Activated T-cell treated with anti-CD3 and anti-CD28 coated beads, Interleukin-2, amount 50 U/mL, for 48 hours (primary cell): Measurements from ENCODE around the gene SSTR3.

Experiments used
- DNase-seq, 2 experiments: peaks; one replicate each; pipeline ENCODE4 v3.0.0-alpha.2; 2020

Gene SSTR3

DNA sequence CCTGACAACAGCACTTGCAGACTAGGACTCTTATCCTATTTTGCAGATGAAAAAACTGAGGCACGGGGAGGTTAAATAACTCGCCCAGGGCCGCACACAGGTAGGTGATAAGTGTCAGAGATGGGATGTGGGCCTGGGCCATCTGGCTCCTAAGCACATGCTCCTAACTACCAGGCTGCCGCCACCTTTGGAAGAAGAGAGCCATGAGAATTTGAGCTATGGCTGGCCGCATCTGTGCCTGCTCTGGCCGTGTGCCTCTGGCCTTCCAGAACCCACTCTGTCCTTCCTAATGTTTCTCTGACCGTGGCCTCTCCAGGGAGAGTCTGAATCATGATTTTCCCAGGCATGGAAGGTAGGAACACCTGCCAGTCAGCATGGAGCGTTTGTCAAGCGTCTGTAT lies 47.2 kb downstream of the SSTR3 start:
- no peak for DNase-seq

DNA sequence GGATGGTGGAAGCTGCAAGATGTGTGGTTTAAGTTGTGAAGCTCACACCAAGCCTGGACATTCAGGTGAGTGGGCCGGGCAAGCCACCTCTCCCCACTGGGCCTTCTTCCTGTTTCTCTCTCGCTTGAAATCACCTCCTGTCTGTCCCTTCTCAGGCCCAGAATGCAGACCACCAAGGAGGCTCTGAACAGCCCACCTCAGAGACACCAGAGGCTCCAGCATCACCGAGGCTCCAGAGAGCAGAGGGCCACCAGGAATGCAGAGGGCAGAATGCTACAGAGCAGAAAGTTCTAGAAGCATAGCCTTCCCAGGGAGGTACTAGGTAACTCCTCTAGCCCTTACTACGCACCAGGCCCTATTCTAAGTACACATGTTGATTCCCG lies 47.8 kb downstream of the SSTR3 start:
- DNase-seq, result peak in 1 of 2 experiments; percentile 52

DNA sequence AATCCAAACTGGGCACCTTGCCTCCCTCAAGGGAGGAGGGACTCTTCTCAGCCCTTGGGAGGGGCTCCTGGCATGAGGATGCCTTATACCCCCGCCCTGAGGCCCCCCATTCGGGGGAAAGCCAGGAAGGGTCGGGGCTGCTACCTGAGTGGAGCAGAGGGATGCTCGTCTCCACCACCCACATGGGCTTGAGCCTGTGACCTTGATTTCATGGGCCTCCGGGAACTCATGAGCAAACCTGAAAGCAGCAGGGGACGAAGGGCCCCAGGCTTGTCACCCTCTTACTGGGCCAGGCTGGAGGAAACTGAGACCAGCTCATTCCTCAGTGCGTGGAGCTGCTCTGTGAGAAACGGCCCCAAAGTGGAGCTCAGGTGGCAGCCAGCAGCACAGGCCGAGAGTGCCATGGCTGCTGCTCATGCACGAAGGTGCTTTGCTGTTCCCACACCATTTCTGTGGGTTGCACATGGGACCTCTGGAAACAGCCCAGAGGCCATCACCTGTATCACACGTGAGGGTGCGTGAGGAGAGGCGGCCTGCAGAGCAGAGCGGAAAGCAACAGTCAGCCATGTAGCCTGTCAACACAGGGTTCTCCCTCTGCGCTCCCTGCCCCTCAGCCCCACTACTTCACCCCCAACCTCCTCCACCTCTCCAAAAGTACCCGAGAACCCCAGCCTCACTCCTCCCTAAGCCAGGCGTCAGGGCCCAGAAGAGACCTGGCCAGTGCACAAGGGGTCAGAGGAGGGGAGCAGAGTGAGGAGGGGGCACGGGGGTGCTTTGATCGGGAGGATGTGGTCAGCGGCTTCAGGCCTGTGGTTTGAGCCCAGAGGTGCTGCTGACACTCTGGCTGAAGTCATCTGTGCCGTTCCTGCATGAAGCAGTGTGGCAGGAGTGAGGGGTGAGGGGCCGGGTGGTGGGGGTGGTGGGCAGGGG lies 48.4 kb downstream of the SSTR3 start:
- DNase-seq, result peak; percentile 91

DNA sequence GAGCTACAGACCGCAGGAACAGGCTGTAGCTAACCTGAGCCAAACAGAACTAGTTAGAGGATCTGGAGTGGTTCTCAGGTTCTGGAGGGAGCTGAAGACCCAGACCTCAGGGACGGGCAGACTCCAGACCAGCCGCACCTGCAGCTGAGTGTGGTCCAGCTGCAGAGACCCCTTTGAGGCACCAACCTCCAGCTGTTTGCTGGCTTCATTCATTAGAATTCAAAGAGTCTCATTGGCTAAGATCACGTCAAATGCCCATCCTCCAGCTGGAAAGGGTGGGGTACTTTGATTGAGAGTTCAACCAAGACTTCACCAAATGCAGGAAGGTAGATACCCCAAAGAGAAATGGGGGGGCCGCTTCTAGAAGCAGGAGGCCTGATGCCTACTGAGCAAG lies 49.2 kb downstream of the SSTR3 start:
- no peak for DNase-seq

DNA sequence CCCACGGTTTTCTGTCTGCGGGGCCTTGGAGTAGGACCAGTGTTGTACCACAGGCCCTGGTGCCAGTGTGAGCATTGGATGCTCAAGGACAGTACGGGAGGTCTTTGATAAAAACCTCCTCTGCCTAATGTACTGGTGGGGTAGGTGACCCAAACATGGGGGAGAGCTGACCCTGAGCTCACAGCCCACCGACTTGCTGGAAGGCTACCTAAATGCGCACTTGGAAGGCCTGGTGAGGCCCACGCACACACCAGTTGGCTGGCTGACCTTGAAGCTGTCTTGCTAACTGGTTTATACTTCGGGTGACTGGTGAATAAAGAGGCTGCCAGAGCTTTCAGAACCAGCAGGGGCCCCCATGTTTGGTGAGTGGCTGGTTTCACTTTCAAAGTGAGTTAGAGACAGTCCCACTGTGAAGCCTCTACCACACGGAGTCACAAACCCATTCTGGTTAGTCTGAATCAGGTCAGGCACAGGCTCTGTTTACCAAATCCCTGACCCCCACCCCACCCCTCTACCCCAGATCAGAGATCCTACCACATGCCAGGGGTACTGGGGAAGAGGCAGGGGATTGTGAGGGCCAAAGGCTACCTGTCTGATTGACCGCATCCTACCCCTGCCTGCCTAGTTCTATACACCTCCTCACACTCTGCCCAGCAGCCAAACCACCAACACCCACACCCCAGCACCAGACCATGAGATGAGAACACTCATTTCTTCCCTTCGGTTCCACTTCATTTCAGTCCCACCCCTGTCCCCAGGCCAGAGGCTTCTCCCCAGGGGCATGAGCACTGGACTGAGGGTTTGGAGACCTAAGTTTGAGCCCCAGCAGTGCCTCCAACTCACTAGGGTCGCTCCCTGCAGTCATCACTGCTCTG lies 49.8 kb downstream of the SSTR3 start:
- DNase-seq, result peak; percentile 90

DNA sequence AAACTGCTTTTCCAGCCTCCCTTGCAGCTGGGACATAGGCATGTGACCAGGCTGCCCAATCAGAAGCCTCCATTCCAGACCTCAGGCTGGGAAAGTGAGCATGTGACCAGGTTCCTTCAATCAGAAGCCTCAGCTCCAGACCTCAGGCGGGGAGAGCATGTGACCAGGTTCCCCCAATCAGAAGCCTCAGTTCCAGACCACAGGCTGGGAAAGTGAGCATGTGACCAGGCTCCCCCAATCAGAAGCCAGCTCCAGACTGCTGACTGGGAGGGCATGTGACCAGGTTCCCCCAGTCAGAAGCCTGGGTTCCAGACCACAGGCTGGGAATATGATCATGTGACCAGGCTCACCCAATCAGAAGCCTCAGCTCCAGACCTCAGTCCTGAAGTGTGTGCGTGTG lies 50.8 kb downstream of the SSTR3 start:
- peak; percentile 60 to 70 for DNase-seq

DNA sequence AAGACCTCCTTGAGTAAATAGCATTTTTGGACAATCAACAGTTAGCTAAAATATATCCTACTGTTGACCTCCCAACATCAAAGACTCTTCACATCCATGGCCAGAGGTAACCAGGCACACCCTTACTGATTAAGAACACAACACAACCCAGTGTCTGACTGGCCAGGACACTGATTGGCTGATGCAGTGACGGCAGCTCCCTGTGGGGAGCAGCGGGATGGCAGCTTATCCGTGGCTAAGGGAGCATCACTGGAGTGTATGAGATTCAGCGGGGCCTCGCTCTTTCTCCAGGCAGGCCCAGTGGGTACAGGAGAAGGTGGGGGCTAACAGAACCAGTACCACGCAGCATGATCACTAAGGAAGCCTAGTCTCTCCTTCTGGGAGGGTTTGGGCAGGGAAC lies 52.2 kb downstream of the SSTR3 start:
- DNase-seq, result no peak

DNA sequence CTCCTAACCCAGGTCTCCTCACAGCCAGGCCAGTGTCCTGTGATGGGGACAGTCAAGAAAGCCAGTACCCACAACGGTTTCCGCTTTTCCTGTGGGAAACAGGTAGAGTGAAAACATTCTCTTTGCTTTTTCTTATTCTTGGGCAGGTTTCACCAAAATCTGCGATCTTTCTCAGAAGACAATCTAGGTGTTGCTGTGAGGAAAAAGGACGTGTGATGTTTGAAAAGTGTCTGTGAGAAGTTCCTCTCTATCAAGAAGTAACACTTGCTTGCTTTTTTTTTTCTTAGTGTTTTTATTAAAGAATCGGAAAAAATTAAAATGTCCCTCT lies 53.4 kb downstream of the SSTR3 start:
- DNase-seq, result no peak

DNA sequence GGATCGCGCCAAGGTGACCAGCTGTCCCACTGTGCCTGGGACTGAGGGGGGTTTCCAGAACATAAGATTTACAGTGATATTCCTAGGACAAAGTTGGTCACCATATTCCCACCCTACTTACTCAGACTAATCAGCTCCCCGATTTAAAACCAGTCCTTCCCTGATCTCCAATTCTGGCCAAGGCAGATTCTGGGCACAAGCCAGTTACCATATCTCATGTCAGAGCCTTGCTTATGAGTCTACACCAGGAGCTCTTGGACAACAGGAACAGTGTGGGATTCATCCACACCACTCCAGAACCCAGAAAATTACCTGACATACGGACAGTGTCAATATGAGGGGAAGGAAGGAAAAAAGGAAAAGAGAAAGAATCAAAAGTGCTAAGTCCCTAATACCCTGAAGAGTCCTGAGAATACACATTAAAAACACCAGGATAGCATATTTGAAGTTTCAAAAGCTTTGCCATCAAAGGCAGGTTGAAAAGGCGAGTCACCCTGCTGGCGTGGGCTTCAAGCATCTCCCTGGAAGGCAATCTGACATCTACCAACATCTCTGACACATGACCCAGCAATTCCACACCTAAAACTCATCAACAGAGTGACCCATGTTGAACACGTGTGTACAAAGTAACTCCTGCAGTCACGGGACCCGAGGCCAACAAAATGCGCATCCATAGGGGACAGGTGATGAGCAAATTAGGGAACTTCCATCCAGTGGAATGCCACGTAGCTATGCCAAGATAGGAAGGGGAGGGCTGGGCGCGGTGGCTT lies 54.6 kb downstream of the SSTR3 start:
- DNase-seq, result no peak

DNA sequence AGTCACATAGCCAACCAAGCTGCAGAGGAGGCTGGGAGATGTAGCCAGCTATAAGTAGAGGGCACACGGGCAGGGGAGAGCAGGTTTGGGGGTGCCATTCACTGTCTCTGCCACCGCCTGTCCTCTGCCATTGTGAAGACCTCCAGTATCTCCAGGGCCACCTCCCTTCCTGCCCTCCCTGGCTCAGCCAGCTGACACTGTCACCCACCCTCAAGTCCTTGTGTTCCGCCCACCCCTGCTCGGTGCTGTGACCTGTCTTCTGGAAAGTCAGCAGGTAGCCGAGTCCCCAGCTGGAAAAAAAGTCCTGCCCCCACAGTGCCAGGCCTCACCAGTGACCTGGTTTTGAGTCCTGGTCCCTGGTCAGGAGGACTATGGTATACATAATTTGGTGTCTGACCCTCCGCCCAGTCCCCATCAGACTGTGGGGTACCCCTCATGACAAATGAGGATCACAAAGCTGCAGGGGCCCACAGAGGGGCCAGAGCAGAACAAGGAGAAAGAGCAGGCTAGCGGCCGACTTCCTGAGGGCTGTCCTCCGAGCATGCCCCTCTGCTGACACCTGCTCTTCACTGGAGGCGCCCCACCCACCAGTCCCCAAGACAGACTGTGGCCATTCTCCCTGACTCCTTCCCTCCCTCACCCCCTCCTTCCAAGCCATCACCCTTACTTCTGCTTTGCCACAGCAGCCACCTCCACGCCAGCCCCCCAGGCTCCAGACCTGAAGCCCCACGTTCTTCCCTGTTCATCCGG lies 55.4 kb downstream of the SSTR3 start:
- DNase-seq, result no peak

DNA sequence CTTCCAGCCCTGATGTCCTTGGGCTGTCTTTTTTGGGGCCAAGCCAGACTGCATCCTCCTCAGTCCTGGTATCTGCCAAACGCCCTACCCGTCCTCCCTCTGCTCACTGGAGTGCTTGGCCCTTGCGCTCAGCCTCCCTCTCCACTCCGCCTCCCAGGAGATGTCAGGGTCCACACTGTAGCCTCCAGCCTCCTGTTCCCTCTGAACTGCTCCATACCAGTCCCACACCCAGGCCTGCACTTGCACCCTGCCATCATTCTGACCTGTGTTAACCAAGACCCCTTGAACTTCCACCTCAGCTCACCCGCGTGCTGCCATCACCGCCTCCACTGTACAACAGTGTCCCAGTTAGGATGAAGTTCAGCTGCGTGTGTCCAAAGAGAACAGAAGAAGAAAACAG lies 56.3 kb downstream of the SSTR3 start:
- DNase-seq, result no peak

DNA sequence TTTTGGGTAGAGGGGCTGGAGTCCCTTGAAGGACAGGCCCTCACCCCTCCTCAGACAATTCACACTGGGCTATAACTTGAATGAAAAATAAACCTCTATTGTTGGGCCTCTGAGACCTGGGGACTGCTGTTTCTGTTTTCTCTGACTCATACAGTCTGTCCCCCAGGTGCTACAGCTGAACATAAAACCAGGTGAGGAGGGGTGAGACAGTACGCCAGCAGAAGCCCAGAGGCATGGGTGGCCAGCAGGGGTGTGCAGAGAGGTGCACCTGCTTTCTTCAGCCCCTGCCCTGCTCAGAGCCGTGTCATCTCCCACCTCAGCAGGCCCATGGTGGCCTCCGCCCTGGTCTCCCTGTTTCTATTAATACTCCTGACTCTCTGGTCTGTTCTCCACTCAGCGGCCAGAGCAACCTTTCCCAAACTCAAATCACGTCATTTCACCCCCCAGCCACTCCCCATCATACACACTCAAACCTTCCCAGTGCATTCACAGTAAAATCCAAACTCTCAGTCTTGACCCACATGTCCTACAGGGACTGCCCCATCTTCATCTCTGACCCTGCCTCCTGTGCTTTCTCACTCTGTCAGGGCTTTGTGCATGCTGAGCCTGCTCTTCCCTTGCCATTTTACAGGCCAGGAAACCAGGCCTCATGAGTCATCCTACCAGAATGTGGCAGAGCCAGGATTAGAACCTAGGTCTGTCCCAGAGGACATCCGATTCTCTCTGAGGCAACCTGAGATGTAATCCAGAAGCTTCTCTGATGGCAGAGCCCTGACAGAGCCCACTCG lies 57.2 kb downstream of the SSTR3 start:
- peak; percentile 56 to 60 for DNase-seq
